CD4-positive, alpha-beta T cell (primary cell): Measurements from ENCODE around the gene KBTBD12. TPM values are rescaled to one million over a fixed set of nuclear protein-coding genes. Genes with fewer than 3 reads are reported as not detected.

Experiments used
- ATAC-seq: fragments of 200-7000 bp; cut with Tn5 transposase; one replicate; pipeline ENCODE4 v1.10.0; 2022; ENCODE audit warnings: mild to moderate bottlenecking; ENCODE audit not compliant: poor library complexity
- CTCF ChIA-PET: fragments of 350-600 bp; sonication (Branson Sonifier 250); formaldehyde crosslinking; loops from one replicate; lab custom pipeline; 2021; ENCODE audit warnings: antibody characterized with exemption, inconsistent platforms; lab: Charles Lee
- POLR2A ChIA-PET: fragments of 350-600 bp; sonication (Branson Sonifier 250); formaldehyde crosslinking; loops from one replicate; lab custom pipeline; 2021; ENCODE audit warnings: antibody characterized with exemption, inconsistent platforms; lab: Charles Lee
- DNase-seq, 14 experiments: peaks; one replicate each; pipeline ENCODE4 v3.0.0-alpha.2; 2013 to 2020; ENCODE audit warnings: mixed read lengths in 2 of 14
- H3K27ac ChIP-seq, 2 donors: one replicate each; pipeline versions ENCODE4 v1.5.1 to v1.7.0; 2013; ENCODE audit warnings: low read length in 2 of 2, low read depth in 1 of 2, mild to moderate bottlenecking in 1 of 2
- H3K27me3 ChIP-seq, 2 experiments: 1 replicate in 1 of 2; 2 replicates in 1 of 2; pipeline versions ENCODE4 v1.6.1 to v1.7.0; 2013; ENCODE audit warnings: low read length in 2 of 2, control low read depth in 1 of 2, mild to moderate bottlenecking in 1 of 2, moderate library complexity in 1 of 2; ENCODE audit not compliant: insufficient read depth in 2 of 2, control insufficient read depth in 1 of 2
- H3K36me3 ChIP-seq: one replicate; pipeline ENCODE4 v1.6.1; 2013; ENCODE audit warnings: low read length, control low read depth; ENCODE audit not compliant: insufficient read depth
- H3K4me1 ChIP-seq: one replicate; pipeline ENCODE4 v1.6.1; 2013; ENCODE audit warnings: low read length, control low read depth; ENCODE audit not compliant: insufficient read depth
- H3K4me3 ChIP-seq: one replicate; pipeline ENCODE4 v1.5.1; 2013; ENCODE audit warnings: mild to moderate bottlenecking, low read length, moderate library complexity
- H3K9me3 ChIP-seq, 2 experiments: 1 replicate in 1 of 2; 2 replicates in 1 of 2; pipeline versions ENCODE4 v1.6.1 to v1.7.0; 2013; ENCODE audit warnings: low read length in 2 of 2, mild to moderate bottlenecking in 2 of 2, control low read depth in 1 of 2, moderate library complexity in 1 of 2; ENCODE audit not compliant: control insufficient read depth in 1 of 2, insufficient read depth in 1 of 2
- H3K27ac Mint-ChIP-seq: one replicate; pipeline ENCODE4 v1.8.0; 2020; ENCODE audit warnings: mixed read lengths
- H3K27me3 Mint-ChIP-seq: one replicate; pipeline ENCODE4 v1.8.0; 2021; ENCODE audit warnings: mixed read lengths
- H3K36me3 Mint-ChIP-seq: one replicate; pipeline ENCODE4 v1.8.0; 2021; ENCODE audit warnings: low read depth, mixed read lengths
- H3K4me1 Mint-ChIP-seq: one replicate; pipeline ENCODE4 v1.8.0; 2021; ENCODE audit warnings: low read depth, mixed read lengths
- H3K4me3 Mint-ChIP-seq: one replicate; pipeline ENCODE4 v1.8.0; 2020; ENCODE audit warnings: mild to moderate bottlenecking, mixed read lengths
- H3K9me3 Mint-ChIP-seq: one replicate; pipeline ENCODE4 v1.8.0; 2020; ENCODE audit warnings: mixed read lengths
- intact Hi-C, 2 experiments: fragments of 100-400 bp; cut with DNase I in 1 of 2; cut with micrococcal nuclease in 1 of 2; formaldehyde crosslinking; loops; one replicate each; pipeline versions ENCODE4 v1.15.1 to v1.9.0; 2023 to 2025; cut with DNase I, micrococcal nuclease
- total RNA-seq, 174 experiments: library from RNA in 2 of 174; stranded (reverse) in 2 of 174; gene quantifications; one replicate each; pipeline ENCODE4 v1.2.3 and lab custom pipeline; 2021 to 2026
- TF ChIP-seq, protein P1 (sequence below): fragments of 200-600 bp; IDR thresholded peaks from one replicate; pipeline ENCODE4 v1.8.0; 2022; ENCODE audit warnings: antibody characterized with exemption, mild to moderate bottlenecking

The KBTBD12 gene
- total RNA-seq, 2 experiments from 2014 or later = not detected

DNA sequence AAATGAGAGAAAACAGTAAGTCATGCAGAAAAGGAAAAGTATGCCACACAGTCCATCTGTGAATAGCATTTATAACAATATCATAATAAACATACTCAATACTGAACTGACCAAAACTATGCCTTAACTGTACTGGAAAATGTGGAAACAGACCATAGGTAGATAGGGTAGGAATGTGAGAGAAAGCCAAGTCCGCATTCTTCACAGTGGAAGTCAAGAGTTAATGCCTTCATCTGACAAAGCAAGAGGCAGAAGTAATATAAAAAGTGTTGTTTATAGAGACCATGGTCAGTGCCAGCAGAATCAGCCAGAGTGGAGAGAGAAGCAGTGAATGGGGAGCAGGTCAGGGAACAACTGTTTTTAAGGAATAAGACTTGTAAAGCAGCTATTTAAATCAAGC is 52.3 kb downstream of the KBTBD12 start:
- no peak overlapping the region for H3K4me3 ChIP-seq
- ATAC-seq (no peak), DNase-seq (no peak)
- Mint-ChIP-seq H3K27me3 (peaks cover 21% of the 10 kb centered on the region), H3K4me3 (no peak overlapping the region), H3K9me3 (no peaks in the 10 kb centered on the region), H3K4me1 (no peaks in the 10 kb centered on the region), H3K27ac (no peak overlapping the region), H3K36me3 (no peaks in the 10 kb centered on the region)
- H3K9me3 ChIP-seq = no peaks in the 10 kb centered on the region
- ChIA-PET CTCF (no interaction called here), POLR2A (no interaction called here)
- no peaks in the 10 kb centered on the region for H3K4me1 ChIP-seq
- peaks cover 3 to 5% of the 10 kb centered on the region in 2 experiments for H3K27me3 ChIP-seq
- TF ChIP-seq, protein P1, sequence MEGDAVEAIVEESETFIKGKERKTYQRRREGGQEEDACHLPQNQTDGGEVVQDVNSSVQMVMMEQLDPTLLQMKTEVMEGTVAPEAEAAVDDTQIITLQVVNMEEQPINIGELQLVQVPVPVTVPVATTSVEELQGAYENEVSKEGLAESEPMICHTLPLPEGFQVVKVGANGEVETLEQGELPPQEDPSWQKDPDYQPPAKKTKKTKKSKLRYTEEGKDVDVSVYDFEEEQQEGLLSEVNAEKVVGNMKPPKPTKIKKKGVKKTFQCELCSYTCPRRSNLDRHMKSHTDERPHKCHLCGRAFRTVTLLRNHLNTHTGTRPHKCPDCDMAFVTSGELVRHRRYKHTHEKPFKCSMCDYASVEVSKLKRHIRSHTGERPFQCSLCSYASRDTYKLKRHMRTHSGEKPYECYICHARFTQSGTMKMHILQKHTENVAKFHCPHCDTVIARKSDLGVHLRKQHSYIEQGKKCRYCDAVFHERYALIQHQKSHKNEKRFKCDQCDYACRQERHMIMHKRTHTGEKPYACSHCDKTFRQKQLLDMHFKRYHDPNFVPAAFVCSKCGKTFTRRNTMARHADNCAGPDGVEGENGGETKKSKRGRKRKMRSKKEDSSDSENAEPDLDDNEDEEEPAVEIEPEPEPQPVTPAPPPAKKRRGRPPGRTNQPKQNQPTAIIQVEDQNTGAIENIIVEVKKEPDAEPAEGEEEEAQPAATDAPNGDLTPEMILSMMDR = no peak
- intact Hi-C loops = no loop called here
- no peaks in the 10 kb centered on the region for H3K36me3 ChIP-seq
- H3K27ac ChIP-seq = no peak overlapping the region

DNA sequence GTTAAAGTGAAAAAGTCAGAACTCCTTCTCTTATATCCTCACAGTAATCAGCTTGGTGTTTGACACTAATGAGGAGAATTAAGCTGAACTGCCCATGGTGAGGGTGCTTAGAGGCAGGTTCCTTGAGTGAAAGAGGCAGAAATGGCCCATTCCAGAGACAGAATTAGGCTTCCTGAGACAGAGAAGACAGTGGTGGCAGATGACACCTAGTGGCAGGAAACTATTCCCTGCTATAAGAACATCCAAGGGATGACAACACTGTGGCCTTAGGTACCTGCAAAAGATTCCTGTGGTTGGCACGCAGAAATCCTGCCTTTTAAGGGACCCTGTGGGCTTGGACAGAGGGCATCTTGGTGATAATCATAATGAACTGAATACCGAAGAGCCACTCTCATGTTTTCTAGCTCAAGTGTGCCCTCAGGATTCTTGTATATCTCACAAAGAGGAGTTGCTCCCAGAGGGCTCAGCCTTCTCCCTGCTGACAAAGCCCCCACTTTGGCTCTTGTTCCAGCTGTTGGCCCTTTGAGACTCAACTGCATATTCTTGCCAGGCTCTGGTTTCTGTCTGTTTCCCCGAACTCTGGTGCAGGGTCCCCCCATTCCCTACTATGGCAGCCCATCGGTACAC is 56.0 kb downstream of the KBTBD12 start:
- Histone ChIP-seq H3K4me3 (no peak overlapping the region), H3K36me3 (no peaks in the 10 kb centered on the region), H3K9me3 (no peaks in the 10 kb centered on the region), H3K27me3 (peaks cover 4 to 11% of the 10 kb centered on the region in 2 experiments), H3K27ac (no peak overlapping the region), H3K4me1 (no peaks in the 10 kb centered on the region)
- TF ChIP-seq, protein P1 = peak; percentile 56
- CTCF ChIA-PET = no interaction called here
- POLR2A ChIA-PET = no interaction called here
- peak in 5 of 14 experiments; percentile 1 to 53 (median 29) for DNase-seq
- no peak for ATAC-seq
- no peaks in the 10 kb centered on the region for H3K9me3 Mint-ChIP-seq
- intact Hi-C loops = loop anchor here in 1 of 2 experiments (1.0 kb wide), 2 partner anchors 319 to 396 kb away; no protein-coding TSS in a partner anchor
- no peaks in the 10 kb centered on the region for H3K36me3 Mint-ChIP-seq
- no peak overlapping the region for H3K27ac Mint-ChIP-seq
- H3K4me3 Mint-ChIP-seq = no peak overlapping the region
- peaks cover 15% of the 10 kb centered on the region for H3K27me3 Mint-ChIP-seq
- no peaks in the 10 kb centered on the region for H3K4me1 Mint-ChIP-seq

DNA sequence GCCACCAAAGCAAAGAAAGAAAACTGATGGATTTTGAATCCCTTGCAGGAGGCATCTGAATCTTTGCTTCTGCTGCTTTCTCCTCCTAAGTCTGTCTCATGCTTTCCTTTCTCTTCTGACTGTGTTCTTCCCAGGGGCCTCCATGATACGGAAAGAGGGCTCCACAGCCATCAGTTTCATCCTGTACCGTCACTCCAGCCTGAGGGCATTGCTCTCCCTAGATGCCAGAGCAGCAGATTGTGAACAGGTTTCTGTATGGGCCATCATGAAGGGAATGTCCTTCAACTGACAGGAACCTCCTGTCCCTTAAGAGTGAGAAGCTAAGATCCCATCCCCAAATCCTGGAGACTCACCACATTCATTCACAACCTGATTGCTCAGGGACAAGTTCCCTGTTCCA is 59.2 kb downstream of the KBTBD12 start:
- Mint-ChIP-seq H3K36me3 (no peaks in the 10 kb centered on the region), H3K4me1 (no peaks in the 10 kb centered on the region), H3K4me3 (no peak overlapping the region), H3K9me3 (peaks cover 3% of the 10 kb centered on the region), H3K27me3 (peaks cover 9% of the 10 kb centered on the region), H3K27ac (no peak overlapping the region)
- TF ChIP-seq, protein P1 = no peak
- Histone ChIP-seq H3K4me3 (no peak overlapping the region), H3K27ac (no peak overlapping the region), H3K9me3 (no peaks in the 10 kb centered on the region), H3K27me3 (peaks cover 0 to 11% of the 10 kb centered on the region in 2 experiments), H3K36me3 (no peaks in the 10 kb centered on the region), H3K4me1 (no peaks in the 10 kb centered on the region)
- intact Hi-C loops = no loop called here
- ChIA-PET CTCF (no interaction called here), POLR2A (no interaction called here)
- DNase-seq = no peak
- ATAC-seq = no peak
